A549 treated with ZK216348 at 1 μM for 4 hours (cell line): Measurements from ENCODE around the gene CREG1. TPM values are rescaled to one million over a fixed set of nuclear protein-coding genes. Genes with fewer than 3 reads are reported as not detected.

Experiments
- total RNA-seq: library from RNA; stranded (reverse); fragments of 200-300 nt; extraction: Qiagen RNA extraction; gene quantifications from 5 replicates; pipeline ENCODE4 v1.2.3, GENCODE V29; 2022; ENCODE audit warnings: low read depth

The CREG1 gene
- 71.1 to 103 TPM (median 85.3 TPM) in 5 replicates for total RNA-seq

DNA sequence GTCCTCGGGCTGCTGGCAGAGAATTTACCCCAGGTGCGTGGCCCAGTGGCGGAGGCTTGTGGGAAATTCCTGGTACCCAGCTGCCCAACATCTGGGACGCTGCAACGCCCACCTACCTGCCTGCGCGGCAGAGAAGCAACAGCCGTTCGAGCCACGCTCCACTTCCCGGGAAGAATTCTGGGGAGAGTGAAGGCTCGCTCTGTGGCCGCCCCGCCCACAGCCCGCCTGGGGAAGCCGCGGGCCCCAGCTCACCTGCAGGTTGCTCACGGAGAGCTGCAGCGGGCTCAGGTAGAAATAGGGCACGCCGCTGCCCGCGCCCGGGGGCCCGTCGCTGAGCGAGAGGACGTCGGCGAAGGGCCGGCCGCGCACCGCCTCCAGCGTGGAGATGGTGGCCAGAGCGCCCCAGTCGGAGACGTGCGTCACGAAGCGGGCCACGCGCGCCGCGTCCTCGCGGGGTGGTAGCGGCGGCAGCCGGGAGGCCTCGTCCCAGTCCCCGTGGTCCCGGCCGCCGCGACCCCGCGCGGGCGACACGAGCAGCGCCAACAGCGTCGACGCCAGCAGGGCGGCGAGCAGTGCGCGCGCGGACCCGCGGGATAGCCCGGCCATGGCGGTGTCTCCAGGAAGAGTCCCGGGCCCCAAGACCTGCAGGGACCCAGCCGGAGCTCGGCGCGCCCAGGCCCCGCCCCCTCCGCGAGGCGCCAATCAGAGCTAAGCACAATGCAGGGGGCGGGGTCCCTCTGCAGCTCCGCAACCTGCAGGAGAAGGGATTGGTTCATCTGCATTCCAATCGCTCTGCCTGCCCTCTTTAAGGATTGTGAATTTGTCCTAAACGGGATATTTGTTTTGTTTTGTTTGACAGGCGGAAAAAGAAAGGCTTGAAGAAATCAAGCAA is at the start of gene CREG1:
Gene CREG1, minus strand, starts transcription at position 627 of the 892 bp plus-strand sequence.

DNA sequence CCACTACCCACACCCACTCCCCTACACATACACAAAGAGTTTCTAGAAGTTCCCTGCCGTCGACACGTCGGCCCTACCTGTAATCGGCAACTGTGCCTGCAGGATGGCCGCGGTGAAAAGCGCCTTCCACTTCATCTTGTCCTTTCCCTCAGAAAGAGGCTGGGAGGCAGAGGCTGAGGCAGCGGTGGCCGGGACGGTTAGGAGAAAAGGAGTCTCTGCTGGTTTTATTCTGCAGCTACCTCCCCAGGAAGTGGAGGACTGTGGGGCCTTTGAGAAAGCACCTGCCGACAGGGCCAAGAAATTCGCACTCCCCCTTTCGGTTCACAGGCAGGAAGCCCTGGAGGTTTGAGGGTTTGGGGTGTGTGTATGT is 35.2 kb downstream of the CREG1 start, which contains the start of gene CD247:
Gene CD247, minus strand, starts transcription at position 199 of the 370 bp plus-strand sequence. Its CDS starts 64 bp downstream, at position 135.

Other genes with a start within 250 kb of the CREG1 start
- gene CD247, start 35.2 kb downstream of the CREG1 start, total RNA-seq: 0.21 to 0.42 TPM (median 0.31 TPM) in 5 replicates
- gene RCSD1, start 76.5 kb upstream of the CREG1 start, total RNA-seq: 0.08 to 0.10 TPM in 2 of 5 replicates, not detected in the others
- 79.4 to 133 TPM (median 117 TPM) in 5 replicates for gene MPZL1, start 168.2 kb upstream of the CREG1 start, total RNA-seq